T-helper 1 cell (primary cell): ENCODE results near the gene CNTNAP3B.
"Not testable (repeated sequence)": the region's sequence is repeated elsewhere in the genome, so short reads cannot be mapped to it uniquely, and the experiment has no call there.

Experiments used
- DNase-seq, 5 donors: peaks; one replicate each; pipeline ENCODE4 v3.0.0-alpha.2; 2012 to 2020
- total RNA-seq, 4 donors: gene quantifications; one replicate each; lab custom pipeline; 2026; lab: John Stamatoyannopoulos, UW

CNTNAP3B gene
- total RNA-seq, result 0 reads per million in 4 donors

DNA sequence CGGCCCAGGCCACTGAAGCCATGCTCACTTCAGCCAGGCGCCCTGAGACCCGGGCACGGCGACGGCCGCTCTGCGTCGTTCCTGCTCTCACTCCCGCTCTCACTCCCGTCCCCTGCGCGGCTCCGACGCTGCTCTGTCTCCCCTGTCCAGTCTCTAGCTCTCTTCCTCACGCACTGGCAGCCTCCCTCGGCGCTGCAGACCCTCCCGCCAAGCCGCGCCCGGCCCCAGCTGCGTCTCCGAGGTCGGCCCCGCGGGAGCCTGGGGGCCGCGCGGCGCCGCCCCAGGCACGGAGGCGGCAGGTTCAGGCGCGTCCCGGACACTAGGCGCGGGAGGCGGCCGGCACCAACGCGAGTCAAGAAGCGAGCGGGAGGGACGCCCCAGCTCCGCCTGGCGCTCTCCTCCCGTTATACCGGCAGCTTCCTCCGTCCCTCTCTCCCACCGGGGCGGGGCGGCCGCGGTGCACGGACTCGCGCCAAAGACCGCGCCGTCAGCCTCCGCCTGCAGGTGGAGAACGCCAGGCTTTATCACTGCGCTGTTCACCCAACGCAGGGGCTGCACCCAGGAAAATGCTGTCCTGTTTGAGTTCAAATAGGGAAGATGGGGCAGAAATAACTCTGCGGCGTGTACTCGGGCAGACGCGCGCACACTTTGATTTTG lies at the start of gene CNTNAP3B:
TSS of gene CNTNAP3B (minus strand) at position 354 of the 657 bp plus-strand sequence. CDS start at position 22, 332 bp downstream.
- DNase-seq, result not testable (repeated sequence)

DNA sequence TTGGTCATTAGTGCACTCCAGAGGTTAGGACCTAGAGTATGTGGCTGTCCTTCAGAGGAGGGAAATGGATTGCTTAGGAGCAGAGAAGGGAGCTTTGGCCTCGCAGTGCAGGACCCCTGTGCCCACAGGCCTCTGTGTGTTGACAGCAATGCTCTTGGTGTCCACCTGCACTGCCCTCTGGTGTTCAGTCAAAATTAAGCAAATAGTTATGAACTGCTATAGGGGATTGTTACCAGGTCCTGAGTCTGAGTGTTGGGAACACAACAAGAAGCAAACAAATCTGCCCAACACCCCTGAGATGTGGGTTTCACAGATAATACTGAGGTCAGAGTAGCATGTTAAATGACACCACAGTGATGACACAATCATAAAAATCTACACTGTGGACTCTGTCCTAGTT lies 31.1 kb upstream of the CNTNAP3B start:
- not testable (repeated sequence) for DNase-seq

DNA sequence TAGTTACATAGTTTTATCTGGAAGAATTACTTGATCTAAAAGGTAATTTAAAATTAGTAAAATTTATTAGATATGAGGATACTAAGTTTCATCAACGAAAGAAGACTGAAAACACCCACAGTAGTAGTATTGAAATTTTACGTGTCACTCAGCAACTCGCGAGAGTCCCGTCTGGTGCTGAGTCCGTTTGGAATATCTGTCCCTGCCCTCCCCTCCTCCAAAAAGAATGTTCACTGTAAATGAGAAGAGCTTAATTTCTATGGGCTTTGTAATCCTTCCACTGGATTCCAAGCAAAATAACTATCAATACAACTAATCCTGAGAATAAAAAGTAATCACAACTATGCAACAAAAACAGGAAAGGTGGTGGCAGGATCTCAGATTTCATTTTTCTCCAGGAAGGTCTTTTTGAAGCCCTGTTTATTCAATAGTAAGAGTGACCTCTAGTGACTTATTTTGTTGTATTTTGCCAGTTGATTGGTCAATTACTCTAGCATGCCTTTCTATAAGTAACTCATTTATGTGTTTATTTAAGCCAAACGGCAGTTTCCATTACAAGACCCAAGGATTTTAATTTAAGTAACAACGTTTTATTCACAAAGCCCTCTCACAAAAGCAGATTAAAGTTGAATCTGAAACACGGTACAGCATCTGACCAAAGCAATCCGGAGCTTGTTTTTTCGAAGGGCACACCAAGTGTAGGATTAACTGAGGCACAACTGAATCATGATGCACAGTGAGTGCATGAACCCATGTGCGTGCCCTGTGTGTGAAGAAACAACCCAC lies 2.0 kb downstream of the CNTNAP3B start:
- DNase-seq, result not testable (repeated sequence)

DNA sequence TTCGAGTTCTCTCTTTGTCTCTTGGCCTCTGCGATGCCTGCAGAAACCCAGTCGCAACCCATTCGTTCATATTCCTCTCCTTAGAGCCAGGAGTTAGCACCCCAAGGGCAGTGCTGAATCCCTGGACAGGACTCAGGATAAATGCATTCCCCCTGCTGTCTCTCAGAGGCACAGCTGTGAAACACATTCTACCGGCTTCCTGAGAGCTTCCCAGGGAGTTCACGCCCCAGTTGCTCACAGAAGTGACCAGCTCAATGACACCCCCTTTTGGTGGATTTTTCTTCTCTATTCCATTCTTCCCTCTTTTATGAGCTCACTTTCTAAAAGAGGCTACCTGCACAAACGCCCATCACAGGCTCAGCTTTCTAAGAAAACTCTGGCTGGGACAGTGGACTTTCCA lies 8.2 kb downstream of the CNTNAP3B start:
- DNase-seq, result not testable (repeated sequence)

DNA sequence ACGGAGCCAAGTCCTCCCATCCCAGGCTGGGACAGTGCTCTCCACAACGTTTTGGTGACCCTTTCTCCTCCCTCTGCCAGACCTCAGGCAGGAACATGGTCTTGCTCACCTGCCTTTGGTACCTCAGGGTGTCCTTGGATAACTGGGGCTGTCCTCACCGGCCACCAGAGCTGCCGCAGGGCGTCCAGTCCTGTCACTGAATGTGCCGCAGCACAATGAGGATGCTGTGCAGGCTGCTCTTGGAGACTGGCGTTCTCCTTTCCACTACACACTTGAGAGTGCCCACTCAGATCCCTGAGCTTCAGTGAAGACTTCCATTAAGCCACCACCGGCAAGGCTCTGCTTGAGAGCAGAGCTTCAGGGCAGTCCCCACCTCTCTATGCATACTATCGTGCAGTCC lies 33.3 kb downstream of the CNTNAP3B start:
- not testable (repeated sequence) for DNase-seq

DNA sequence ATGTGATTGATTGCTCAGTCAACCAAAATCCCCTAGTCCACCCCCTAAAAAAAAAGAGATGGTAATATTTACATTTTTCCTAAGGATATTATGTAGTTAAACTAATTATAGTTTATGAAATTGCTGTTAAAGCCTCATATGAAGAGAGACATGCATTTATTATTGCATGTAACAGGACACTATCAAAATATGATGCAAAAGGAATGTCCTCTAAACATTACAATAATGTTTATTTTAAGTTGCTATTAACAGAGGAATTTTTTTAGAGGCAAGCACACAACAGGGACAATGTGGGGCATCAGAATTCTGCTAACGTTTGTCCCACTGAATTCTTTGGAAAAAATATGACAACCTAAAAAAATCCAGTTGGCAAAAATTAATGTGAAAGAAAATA lies 44.7 kb downstream of the CNTNAP3B start:
- not testable (repeated sequence) for DNase-seq

DNA sequence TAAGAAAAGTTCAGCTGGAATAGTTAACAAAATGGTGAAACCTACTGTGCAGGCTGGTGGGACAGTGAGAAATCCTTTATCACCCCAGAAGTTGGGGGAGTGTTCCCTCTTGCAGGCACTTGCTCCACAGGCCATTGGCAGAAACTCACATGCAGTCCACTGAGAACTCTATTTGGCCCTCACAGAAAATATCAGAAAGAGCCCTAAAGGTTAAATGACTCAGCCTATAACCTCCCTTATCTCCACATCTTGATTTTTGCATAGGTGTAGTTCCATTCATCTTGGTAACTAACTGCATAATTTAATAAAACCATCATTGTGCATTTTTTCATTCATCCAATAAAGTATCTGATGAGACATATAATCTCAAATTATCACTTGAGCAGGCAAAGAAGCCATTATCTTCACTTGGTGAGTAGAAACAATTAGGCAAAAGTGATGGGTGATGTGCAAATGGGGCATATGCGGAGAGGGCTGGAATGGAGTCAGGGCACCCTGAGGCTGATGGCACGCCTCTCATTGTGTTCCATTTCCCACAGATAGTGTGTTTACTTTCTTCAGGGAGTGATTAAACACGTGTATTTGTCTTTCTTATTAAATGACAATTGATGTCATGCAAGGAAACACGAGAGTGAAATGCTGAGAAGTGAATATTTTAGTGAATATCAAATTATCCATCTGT lies 45.2 kb downstream of the CNTNAP3B start:
- not testable (repeated sequence) for DNase-seq

DNA sequence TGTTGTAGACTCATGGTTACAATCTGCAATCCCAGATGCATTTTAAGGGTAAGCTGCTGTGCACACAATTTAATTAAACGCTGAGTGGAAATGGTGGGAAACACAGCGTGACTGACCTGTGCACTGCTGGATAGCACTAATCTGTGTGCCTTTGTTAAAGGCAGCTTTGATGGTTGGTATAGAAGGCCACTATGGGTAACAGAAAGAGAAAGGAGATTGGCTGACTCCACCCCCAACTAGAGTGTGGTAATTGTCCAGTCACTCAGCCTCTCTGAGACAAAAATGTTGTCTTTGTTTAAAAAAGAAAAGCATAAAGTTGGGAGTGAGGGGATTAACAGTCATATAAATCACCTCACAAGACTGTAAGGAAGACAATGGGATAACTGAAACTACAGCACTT lies 48.9 kb downstream of the CNTNAP3B start:
- DNase-seq, result not testable (repeated sequence)

DNA sequence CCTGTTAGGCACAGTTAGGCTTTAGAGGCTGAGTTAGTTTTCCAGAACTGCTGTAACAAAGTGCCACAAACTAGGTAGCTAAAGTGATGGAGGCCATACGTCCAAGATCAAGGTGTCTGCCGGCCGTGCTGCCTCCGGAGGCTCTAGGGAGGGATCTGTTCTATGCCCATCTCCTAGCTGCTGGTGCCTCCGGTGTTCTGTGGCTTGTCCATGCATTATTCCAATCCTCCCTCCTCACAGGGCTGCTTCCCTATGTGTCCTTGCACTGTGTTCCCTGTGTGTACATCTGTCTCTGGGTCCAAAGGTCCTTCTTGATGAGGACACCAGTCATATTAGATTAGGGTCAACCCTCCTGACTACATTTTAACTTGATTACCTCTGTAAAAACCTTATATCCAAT lies 54.4 kb downstream of the CNTNAP3B start:
- not testable (repeated sequence) for DNase-seq

DNA sequence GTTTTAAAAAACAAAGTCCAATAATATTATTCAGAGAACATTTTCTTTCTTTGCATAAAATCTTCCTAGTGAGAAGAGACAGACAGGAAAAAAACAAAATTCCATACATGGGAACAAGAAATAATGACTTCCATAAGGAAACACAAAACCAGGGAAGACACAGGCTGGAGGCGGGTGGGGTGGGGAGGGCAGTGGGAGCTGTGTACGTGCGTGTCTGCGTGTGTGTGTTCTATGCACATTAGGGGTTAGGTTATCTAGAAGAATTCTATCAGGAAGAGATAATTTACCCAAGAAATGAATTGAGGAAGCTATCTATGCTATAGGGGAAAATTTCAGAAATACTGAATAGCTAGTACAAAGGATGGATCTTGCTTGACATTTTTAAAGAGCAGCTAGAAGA lies 58.2 kb downstream of the CNTNAP3B start:
- DNase-seq, result not testable (repeated sequence)

DNA sequence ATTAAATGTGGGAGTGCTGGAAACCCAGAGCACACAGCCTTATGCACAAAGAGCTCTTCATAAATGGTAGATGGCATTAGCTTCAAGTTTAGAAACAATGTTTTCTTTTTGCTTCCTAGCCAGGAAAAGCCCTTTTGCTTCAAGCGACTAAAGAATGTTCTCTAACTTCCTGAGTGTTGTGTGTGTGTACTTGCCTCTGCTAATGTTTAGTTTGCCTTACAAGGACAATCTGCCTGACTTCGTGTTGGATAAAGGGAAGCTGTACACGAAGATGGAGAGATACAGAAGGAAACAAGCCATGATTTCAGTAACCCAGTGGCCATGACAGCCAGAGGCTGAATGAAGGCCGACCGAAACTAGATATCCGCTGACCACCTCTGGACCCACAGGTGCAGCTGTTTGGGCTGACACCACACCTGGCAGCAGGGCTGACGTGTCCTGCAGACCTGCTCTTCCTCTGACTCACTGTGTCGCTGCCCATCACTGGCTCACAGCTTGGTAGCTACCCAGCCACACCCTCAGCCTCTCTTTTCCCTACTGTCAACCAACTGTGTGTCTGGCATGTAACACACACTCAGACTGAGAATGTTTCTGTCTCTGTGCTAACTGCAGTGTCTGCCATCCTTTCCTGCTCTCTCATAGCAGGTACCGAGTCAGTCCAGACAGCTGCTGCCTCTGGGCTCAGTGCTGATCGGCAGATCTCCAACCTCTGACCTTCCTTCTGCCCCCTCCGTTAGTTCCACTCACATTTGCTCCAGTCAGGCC lies 59.0 kb downstream of the CNTNAP3B start:
- not testable (repeated sequence) for DNase-seq

DNA sequence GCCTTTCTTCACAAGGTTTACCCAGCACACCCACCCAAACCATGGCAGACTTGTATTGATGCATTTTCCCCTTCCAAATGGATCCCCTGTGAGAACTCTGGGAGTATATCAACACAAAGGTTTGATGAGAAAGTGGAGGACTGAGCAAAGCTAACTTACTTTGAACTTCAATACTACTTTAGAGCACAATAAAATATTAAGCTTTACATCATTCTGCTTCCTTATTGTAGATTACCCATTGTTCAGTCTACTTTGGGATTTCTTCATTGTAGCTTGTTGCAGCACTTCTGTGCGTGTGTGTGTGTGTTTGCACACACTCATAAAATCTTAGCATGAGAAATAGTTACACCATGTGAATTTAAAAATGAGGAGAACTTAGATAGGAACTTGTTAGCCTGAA lies 75.4 kb downstream of the CNTNAP3B start:
- DNase-seq, result not testable (repeated sequence)

DNA sequence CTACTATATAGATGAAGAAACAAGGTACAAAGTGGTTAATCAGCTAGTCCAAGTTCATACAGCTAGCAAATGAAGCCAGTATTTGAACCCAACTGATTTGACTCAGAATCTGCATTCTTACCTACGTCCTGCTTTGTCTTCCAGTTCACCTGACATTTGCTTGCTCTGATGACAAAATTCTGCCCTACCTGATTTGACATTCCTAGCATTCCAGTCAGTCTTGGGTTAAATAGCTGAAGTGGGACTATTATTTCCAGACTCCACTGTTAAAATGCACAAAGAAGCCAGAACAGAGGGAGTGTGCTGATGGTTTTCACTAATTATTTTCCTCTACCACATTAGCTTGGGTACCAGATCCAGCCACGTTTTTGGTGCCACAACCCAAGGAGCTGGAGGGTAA lies 78.5 kb downstream of the CNTNAP3B start:
- not testable (repeated sequence) for DNase-seq

DNA sequence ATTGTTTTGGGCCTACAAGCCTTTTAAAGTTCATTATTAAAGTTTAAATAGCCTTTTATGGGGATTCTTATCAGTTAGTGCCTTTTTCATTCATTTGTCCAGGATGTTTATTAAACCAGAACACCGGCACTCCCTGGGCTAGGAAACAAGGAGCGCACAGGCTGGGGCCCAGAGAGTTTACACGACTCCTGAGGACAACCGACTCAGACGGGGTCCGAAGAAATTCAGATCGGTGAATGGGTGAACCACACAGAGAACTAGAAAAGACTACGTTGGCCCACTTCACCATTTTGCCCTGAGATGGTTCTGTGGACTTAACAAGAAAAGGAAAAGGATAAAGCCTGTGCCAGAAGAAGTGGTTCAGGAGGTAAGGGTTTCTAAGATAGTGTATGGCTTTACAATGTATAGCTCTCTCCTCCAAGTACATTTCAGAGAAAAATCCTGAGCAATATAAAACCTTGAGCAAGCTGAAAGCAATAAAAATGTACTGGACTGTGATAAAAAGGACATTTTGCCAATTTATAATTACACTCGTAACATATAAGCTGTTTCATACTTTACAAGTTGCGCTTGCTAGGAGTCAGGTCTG lies 84.7 kb downstream of the CNTNAP3B start:
- DNase-seq, result not testable (repeated sequence)

DNA sequence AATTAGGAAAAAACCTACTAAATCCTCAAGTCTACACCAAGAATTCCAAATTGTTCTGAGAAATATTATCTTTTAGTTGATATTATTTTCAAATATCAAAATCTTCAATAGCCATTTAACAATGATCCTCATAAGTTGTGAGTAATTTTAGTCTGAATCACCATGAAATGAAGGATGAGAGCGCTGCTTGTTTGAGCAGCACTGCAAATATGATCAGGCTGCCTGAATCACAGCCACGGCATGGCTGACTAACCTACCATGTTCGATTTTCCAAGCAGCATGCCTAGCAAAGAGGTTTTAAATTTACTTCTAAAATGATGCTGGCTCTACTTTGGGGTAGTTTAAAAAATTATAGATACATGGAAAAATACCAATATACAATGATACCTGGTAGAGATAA lies 95.7 kb downstream of the CNTNAP3B start:
- DNase-seq, result not testable (repeated sequence)

DNA sequence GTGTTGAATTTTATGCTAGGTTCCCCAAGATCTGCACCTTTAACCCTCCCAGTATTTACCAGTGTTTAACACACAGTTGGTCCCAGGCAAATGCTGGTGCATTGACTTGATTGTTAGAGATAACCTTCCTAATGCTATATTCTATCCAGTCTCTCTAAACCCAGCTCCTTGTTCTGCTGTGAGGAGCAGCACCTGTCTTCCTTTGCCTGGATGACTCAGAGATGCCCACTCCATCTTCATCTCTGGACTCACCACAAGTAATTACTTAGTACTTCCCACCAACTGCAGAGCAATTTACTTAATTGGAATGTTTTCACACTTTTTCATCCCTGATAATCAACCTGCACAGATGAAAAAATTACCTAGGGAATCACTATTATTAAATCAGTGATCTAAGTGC lies 108.6 kb downstream of the CNTNAP3B start:
- not testable (repeated sequence) for DNase-seq

DNA sequence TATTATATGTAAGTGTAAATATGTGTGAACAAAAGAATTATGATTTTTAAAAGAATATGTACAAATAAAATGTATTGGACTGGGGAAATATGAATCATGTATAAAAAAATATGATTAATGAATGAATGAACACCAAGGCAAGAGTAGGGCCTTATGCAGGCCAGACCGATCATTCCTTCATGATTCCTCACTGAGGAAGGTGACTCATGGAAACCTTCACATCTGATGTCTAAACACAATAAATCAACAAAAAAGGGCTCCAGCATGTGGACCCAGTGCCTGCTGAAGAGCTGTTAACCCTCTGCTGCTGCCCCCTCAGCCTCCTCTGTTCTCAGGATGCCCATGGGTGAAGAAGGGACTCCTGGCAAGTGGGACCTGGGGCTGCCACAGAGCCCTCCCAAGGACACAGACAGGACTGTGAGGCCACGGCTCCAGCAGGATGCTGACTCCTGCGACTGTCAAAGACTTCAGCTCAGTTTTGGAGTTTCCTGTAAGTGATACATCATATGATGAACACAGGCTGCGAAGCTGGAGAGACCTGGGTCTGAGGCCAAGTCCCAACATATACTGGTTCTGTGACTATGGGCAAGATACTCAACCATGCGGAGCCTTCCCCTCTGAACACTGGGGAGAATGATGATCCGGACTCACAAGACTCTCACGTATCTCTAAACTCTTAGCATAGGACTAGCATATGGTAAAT lies 110.9 kb downstream of the CNTNAP3B start:
- DNase-seq, result not testable (repeated sequence)

DNA sequence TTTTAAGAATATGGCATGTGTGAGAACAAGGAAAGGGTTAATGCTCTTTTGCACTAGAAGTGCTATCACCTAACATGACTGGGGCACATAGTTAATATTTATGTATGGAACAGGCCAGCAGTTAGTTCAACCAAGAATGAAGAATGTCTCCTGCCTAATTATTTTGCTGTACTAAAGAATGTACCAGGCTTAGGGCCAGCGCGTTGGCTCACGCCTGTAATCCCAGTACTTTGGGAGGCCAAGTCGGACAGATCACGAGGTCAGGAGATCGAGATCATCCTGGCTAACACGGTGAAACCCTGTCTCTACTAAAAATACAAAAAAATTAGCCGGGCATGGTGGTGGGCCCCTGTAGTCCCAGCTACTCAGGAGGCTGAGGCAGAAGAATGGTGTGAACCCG lies 114.9 kb downstream of the CNTNAP3B start:
- not testable (repeated sequence) for DNase-seq

DNA sequence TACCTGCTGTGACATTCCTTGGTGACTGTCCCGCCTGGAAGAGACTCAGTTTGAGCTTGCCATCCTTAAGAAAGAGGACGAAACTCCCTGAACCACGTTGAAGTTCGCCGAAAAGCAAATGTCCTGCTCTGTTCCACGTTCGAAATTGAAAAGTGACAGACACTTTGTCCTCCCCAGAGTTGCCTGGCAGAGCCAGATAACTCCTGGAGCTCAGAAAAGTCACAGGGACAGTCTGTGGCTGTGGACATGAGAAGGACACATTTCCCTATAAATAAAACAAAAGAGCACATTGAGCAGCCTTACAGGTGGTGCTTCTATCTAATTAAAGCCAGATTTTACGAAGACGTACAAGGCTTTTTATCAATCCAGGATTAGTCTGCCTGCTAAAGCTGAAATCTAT lies 137.6 kb downstream of the CNTNAP3B start:
- DNase-seq, result not testable (repeated sequence)

DNA sequence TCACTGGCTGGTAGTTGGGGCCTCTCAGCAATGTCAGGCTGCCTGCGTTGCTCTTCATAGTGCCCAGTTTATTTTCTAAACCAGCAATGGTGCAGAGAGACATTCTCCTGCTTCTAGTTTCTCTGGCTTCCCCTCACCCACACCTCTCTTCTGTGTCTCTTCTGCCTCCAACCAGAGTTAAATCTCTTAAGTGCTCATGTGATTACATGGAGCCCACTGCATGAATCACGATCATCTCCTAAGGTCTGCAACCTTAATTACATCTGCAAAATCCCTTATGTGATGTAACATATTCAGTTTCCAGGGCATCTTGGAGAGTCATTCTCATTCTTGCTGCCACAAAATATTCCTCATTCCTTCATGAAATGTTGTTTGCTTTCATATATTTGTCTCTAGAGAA lies 149.0 kb downstream of the CNTNAP3B start:
- DNase-seq, result not testable (repeated sequence)

DNA sequence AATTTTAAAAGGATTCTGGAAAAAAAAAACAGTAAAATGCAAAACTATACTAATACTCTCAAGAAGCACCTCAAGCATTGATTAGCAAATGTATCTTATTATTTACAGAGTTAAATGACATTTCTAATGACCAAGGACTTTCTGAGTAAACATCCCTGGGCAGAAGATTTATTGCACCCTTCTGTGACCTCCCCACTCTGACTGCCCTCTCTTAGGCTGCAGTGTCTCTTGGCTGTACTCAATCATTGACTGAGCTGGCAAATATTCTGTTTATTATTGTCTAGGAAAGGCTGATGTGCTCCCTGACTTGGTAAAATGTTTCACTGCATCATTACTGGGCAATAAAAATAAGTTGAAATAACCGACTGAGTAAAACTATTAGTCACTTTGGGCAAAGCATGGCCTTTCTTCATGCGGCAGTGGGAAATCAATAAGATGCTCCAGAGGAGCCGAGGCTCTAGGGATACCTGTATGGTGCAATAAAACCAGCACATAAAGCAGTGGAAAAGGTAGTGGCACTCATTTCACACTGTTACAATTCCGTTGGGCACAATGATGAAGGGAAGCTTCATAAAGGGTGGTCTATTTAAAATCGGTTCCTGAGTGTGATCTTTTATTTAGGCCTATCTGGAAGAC lies 151.1 kb downstream of the CNTNAP3B start:
- DNase-seq, result not testable (repeated sequence)
